NCI-H146 (cell line): ENCODE measurements around the gene CD28.

Experiments used
- DNase-seq: peaks from one replicate; lab custom pipeline; 2025; lab: John Stamatoyannopoulos, UW

Gene CD28

DNA sequence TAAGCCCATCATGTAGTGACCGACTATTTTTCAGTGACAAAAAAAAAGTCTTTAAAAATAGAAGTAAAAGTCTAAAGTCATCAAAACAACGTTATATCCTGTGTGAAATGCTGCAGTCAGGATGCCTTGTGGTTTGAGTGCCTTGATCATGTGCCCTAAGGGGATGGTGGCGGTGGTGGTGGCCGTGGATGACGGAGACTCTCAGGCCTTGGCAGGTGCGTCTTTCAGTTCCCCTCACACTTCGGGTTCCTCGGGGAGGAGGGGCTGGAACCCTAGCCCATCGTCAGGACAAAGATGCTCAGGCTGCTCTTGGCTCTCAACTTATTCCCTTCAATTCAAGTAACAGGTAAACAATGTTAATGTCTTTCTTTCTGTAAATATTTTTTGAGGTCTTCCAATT lies at the start of gene CD28:
CD28 (plus strand) TSS at position 237 of the 400 bp plus-strand sequence; CDS start at position 295, 58 bp downstream.
- no peak for DNase-seq

DNA sequence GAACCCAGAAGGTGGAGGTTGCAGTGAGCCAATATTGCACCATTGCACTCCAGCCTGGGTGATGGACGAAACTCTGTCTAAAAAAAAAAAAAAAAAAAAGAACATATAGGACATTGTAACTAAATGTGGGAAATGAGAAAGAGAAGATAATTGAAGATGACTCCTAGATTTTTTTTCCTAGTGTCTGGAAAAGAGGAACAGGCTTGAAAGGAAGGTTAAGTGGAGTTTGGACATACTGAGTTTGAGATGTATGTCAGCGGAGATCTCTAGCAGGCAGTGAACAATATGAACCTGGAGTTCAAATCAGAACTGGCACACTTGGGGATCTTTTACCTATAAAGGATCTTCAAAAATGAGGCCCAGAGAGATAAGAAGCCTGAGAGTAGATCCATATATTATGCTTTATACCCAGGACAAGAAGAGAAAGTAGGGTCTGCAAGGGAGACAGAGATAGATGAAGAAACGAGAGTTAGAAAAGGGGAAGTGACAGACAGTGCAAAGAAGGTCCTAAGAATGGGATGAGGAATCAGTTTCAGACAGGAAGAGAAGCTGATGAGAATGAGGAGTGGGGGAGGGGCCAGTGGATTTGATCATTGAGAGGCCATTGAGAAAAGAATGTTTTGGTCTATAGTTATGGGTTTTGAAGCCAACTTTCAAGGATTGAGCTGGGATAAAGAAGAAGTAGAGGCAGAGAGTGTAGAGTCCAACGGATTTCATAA lies 46.9 kb upstream of the CD28 start:
- DNase-seq: no peak

DNA sequence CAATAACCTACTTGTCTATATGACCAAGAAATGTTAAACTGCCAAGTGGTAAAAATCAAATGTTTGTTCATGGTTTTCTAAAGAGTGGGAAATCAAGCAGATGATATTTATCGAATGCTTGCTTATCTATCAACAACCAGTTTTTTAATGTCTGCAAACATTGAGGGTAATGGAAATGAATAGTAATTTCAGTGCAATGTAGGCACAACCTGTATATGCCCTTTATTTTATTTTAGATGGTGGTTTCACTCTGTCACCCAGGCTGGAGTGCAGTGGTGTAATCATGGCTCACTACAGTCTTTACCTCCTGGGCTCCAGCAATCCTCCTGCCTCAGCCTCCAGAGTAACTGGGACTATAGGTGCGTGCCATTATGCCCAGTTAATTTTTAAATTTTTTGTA lies 46.0 kb upstream of the CD28 start:
- DNase-seq: no peak

DNA sequence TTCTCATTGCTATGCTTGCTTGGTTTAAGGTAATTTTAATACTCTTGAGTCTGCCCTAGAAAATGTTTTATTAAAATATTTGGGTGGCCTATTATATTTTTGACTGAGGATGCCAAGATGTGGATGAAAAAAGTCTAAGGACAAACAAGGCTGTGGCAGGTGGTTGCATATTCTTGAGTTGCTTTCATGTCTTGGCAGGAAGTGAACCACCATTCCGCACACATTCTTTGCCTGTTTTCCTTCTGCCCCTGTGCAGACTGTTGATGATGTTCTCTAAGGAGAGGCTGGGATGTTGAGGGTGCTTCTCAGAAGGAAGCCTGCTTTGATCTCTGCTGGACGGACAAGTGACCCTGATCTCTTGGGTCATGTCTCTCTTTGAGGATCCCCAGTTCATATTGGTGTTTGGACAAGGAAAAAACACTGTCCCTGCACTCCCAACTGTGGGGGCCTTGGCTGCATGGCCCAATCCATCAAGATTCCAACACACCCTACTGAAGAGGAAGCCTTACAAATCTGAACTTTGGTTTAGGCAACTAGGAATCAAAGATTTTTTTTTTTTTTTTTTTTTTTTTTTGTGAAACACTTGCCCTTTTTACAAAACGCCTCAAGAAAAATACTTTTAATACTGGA lies 45.0 kb upstream of the CD28 start:
- DNase-seq: no peak

DNA sequence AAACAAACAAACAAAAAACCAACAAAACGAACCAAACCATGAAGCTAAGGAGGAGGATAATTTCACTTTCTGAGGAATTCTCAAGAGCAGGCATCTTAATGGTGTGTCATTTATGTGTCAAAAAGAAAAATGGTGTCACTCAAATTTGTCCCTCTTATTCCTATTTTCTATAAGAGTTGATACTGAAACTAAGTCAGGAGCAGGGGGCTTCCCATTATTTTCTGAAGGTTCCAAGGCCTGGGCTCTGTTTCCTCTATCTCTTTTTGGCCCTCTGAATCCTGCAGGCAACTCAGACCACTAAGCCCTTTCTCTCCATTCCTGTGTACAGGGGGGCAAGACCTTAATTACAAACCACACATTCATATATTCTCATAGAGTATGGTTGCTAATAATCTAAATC lies 44.0 kb upstream of the CD28 start:
- DNase-seq: no peak

DNA sequence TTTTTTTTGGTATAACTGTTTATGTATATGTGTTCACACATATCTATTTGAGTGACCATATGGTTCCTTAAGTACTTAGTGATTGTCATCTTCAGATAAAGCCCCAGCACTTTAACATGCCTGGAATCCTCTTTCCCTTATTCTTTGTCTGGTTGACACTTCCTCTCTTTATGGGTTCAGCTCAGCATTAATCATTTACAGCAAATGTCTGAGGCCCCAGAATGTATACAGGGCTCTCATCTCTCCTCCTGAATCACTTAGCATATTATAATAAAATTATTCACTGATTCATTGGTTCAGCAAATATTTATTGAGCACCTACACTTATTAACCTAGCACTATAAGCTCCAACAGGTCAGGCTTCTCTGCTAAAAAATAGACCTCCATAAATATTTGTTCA lies 43.5 kb upstream of the CD28 start:
- DNase-seq: no peak

DNA sequence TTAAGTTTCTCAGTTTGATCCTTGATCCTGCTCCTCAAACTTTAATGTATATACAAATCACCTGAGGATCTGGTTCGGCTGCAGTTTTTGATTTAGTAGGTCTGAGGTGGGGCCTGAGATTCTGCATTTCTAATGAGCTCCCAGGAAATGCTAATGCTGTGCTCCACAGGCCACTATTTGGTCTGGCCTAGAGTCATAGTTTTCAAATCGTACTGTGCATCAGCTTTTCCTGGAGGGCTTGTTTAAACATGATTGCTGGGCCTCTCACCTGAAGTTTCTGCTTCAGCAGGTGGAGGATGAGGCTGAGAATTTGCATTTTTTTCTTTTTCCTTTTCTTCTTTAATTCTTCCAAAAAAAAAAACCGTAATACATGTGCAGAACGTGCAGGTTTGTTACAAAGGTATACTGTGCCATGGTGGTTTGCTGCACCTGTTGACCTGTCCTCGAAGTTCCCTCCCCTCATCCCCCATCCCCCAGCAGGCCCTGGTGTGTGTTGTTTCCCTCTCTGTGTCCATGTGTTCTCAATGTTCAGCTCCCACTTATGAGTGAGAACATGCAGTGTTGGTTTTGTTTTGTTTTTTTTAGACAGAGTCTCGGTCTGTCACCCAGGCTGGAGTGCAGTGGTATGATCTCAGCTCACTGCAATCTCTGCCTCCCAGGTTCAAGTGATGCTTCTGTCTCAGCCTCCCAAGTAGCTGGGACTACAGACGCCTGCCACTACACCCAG lies 42.2 kb upstream of the CD28 start:
- DNase-seq: no peak

DNA sequence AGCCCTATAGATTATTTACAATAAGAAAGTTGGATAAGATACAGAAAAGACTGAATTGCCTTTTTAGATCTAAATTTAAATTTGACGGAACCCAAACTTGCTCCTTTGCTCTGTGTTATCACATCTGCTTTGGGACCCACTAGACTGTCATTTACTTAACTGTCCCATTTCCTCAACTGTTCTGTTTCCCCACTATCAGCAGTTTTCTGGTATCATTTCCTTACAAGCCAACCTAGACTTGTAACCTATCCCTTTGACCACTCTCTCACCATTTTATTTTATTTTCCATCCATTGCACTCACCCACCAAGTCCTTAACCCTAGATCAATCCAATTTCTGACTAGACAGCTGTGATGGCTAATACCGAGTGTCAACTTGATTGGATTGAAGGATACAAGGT lies 38.6 kb upstream of the CD28 start:
- no peak for DNase-seq

DNA sequence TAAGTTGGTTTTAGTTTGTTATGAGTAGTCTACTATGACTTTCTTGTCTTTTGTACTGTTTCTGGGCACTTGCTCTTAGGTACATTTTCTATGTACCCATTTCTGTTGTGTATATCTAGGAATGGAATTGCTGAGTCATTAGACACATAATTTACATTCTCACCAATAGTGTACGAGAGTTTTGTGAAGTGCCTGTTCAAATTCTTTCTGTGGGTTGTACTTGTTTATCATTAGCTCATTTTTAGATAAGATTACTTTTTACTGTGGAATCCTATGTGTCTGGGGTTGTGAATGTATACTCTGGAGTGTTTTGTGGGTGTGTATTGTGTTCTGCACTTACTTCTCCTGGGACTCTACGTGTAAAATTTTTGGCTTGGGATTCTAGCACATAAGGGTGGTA lies 36.6 kb upstream of the CD28 start:
- no peak for DNase-seq

DNA sequence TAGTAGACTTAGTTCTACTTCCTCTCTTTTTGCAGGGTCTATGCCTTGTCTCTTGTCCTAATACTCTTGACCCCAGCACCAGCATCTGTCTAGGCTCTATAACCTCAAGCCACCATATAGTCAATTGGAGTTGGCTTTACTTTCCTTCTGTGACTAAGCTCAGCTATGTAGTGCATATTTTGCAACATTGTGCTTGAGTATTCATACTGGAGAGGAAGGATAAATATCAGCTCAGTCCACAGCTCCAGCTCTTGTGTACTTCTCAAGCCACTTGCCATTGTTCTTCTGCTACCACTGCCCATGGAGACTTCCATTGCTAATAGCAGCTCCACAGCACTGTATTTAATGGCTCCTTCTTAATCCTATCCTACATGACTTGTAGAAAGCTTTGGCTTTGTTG lies 35.5 kb upstream of the CD28 start:
- DNase-seq: no peak

DNA sequence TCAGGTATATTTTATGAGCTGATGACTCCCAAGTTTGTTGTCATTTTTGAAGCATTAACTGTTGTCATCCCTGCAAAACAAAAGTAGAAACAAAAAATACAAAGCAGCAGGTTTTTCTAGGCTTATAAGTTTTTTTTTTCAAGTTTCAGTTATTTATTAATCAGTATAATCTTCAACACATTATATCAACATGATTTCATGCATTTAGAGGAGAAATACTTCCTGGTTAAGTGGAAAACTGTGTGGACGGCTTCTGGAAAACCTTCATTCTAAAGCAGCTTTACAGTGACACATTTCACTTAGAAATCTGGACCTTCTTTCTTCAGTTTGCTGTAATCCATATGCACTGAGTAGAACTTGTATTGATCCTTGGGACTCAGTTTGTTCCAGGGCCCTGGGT lies 34.6 kb upstream of the CD28 start:
- DNase-seq: no peak

DNA sequence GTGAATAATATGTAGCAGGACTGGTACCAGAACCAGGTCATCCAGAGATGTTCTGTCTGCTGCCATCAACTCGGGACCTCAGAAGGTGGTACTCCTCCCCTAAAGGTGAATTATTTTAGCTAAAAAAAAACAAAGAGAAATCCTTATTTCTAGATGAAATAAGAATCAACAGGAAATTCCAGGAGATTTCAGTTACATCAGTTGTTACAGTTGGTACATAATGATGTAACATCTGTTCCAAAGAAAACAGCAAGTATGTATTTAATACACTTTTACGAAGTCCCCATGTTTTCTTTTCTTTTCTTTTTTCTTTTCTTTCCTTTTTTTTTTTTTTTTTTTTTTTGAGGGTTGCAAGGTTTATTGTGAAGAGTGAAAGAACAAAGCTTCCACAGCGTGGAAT lies 33.6 kb upstream of the CD28 start:
- no peak for DNase-seq

DNA sequence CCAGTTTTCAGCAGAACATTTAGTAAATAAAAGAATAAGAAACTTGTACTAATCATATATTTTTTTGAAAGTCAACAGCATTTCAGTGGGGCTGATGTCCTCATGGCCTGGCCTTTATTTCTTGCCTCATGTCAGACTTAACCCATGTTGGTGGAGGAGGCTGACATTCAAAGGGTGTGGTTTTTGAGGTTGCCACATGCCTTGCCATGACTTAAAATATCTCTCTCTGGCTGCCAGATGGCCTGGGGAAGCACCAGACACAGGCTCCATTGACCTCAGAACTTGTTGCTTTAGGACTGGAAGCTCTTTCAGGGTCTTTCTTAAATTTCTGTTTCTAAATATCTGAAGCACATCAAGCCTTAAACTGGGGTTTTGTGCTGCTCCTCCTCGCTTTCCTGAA lies 32.5 kb upstream of the CD28 start:
- no peak for DNase-seq

DNA sequence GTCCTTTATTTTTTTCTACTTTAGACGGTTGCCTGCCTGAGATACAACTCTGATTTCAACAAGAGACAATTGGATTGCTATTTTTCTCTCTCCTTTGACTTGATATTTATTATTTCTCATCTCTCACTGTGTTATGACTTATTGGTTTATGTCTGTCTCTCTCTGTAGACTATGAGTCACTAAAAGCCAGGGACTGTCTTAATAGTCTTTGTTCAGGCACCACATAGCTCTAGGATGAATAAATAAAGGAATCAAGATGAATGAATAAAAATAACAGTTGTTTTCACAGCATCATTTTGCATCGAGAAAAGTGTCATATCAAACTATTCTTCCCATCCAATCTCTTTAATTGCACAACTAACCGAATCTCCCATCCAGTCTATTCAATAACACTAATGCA lies 31.4 kb upstream of the CD28 start:
- no peak for DNase-seq

DNA sequence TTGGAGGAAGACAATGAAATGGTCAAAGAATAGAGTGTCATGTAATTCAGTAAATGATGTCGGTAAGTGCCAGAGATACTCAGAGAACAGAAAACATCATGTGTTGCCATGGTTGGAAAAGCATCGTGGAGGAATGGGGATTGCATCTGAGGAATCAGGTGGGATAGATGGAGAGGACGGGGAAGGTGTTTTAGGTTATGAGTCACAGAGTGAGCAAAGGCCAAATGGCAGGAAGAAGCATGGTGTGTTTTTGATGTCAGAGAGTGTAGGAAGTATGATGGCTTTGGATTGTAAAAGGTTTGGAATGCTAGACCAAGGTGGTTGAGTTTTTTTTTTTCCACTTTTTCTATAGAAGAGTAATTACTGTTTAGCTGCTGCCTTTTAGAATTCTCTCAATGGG lies 27.5 kb upstream of the CD28 start:
- no peak for DNase-seq

DNA sequence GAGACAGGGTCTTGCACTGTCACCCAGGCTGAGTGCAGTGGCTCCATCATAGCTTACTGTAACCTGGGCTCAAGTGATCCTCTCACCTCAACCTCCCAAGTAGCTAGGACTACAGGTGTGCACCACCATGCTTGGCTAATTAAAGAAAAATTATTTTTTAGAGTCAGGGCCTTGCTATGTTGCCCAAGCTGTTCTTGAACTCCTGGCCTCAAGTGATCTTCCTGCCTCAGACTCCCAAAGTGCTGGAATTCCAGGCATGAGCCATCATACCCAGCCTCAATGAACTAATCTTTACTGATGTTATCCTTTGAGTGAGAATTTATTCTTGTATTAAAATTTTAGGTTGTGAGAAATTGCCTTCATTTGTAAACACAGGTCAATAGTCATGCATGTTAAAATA lies 27.0 kb upstream of the CD28 start:
- no peak for DNase-seq

DNA sequence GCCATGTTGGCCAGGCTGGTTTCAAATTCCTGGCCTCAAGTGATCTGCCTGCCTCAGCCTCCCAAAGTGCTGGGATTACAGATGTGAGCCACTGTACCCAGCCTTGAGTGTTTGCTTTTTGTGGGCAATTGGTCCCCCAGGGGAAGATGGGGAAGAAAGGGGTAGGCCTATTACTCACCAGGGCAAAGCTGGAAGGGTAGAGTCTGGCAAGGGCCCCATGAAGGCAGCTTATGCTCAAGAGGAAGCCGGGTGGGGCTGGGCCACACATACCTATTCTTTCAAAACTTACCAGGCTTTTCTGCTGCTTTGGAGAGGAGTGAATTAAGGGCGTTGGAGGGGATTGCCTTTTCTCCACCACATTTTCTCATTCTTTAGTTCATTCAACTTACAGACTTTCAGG lies 24.5 kb upstream of the CD28 start:
- no peak for DNase-seq

DNA sequence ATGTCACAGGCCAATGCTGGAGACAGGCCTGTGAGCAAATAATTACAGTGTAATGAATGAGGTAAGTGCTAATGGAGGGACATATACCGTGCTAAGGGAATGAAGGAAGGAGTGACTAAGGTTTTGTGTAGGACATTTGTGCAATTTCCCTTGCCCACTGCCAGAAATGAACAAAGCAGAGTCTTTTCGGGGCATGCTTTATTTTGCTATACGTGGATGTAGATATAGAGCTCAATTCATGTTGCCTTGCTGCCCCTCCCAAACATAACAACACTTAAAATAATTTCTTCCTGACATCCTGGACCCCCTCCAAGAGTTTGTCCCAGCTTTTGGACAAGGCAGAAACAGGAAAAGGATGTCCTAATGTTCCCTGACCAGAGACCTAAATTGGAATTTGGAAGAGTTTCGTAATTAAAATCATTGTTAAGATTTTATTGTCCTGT lies 23.7 kb upstream of the CD28 start:
- no peak for DNase-seq

DNA sequence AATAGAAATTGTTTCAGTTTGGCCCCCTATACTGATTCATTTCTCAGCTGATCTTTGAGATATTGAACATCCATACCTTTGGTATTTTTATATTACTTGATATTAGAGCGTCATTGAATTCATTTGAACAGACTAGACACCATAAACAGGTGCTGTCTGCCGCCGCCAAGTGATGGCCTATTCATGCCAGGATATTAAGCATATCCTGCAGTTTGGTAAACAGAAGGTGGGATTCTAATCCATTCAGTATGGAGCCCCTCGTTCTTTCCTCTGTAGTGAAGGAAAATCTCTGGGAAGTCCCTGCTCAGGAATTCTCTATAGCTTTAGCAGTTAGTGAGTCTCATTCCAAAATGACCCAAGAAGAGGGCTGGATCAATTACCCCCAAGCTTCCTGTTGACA lies 23.0 kb upstream of the CD28 start:
- DNase-seq: no peak

DNA sequence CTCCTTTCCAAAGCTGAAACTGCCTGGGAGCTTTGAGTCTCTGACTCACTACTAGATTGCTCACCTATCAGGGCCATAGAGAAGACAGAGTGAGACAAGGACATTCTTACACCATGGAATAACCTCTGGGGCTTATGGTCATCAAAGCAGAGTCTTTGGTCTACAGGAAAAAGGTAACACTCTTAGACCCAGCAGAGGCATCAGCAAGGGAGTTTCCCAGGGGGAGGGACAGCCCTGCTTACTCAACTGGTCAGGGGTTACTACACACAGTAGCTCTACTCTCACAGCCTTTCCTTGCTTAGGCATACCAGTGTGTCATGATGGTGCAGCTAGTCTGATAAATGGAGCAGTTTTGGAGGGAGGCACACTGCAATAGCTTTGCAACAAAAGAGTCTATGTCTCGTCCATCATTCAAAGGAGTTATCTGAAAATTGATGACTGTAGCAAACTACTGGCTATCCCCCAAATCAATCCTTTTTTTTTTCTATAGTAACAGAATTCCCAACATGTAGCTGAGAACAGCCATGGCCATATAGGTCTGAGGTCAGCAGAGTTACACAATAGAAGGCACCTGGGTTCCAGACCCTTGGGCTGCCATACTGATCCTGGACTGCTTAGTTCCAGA lies 22.4 kb upstream of the CD28 start:
- DNase-seq: no peak

DNA sequence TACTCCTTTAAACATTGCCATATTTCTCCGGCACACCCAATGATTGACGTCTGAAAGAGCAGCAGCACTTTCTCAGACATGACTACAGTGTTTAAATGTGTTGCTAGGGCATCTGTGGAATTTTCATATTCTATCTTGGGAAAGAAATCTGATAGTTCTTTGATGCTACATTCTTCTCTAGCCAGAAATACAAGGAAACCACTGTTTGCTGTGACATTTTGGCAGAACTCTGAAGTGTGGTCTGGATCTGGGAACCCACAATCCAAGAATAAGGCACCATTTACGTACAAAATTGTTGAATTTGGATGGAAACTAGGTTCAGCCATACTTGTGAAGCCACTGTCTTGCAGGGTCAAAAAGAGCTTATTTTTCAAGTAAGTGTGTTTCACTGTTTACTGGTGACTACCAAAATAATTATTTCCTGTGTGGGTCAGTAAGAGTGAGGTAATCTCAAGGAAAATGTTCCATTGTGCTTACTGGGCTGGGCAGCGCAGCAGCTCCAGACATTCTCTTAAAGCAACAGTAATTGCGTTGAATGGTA lies 21.3 kb upstream of the CD28 start:
- no peak for DNase-seq

DNA sequence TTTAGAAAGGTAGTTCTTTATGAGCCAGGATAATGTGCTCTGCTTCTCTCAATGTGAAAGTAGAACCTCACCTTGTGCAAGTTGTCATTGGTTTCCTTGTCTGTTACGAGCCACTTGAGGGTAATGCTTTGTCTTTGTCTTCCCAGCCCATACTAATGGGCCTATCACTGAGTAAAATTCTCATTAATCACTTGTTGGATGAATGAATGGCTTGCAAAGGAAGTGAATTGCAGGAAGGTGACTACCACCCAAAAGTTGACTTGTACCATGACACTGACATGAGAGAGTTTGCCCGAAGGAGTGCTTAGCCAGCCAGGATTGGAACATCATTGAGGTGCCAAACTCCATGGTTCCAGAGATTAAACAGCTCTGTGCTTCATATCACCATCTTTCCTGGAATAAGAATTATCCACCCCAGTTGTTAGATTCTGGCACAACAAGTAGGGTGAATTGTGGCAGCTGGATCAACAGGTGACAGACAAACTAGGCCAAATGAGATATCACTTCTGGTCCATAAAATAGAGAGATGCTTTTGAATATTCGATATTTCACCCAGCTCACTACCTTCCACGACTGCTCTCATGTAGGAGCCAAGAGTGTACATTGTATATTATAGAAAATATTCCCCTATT lies 20.5 kb upstream of the CD28 start:
- no peak for DNase-seq
